HepG2 (cell line): Measurements from ENCODE around the gene VAC14. TPM values are rescaled to one million over a fixed set of nuclear protein-coding genes. Genes with fewer than 3 reads are reported as not detected.
A peak's percentile ranks its signal among the peaks of the same experiment; 100 is the strongest.

Experiments used
- HNF4G ChIP-seq, 2 experiments: sonication (generic) in 1 of 2; formaldehyde crosslinking in 1 of 2; IDR thresholded peaks; 2 replicates each; pipeline versions ENCODE4 v1.4.0 to v1.6.1; 2011 to 2020; ENCODE audit warnings: borderline replicate concordance in 2 of 2, low read depth in 2 of 2, mild to moderate bottlenecking in 2 of 2, low read length in 1 of 2, missing genetic modification reagents in 1 of 2, moderate library complexity in 1 of 2
- HNRNPK ChIP-seq: fragments of 200-400 bp; formaldehyde crosslinking; IDR thresholded peaks from 2 replicates; pipeline ENCODE4 v1.6.1; 2018; ENCODE audit warnings: low read length, low read depth, moderate library complexity, mild to moderate bottlenecking; ENCODE audit not compliant: poor library complexity, severe bottlenecking
- JARID2 ChIP-seq: sonication (generic); formaldehyde crosslinking; IDR thresholded peaks from 2 replicates; pipeline ENCODE4 v1.8.1; 2023; ENCODE audit warnings: missing genetic modification reagents, inconsistent platforms; ENCODE audit not compliant: insufficient replicate concordance
- MAFG ChIP-seq: sonication (generic); formaldehyde crosslinking; IDR thresholded peaks from 2 replicates; pipeline ENCODE4 v1.5.1; 2020; ENCODE audit warnings: mild to moderate bottlenecking, missing genetic modification reagents
- NR2F1 ChIP-seq, 2 experiments: fragments of 450-650 bp in 1 of 2; formaldehyde crosslinking in 1 of 2; IDR thresholded peaks; 2 replicates each; pipeline versions ENCODE4 v1.5.0 to v1.6.1; 2016 to 2020; ENCODE audit warnings: mild to moderate bottlenecking in 1 of 2, missing compliant biosample characterization in 1 of 2, missing genetic modification reagents in 1 of 2, moderate library complexity in 1 of 2
- SKIL ChIP-seq: sonication (generic); formaldehyde crosslinking; IDR thresholded peaks from 2 replicates; pipeline ENCODE4 v1.8.0; 2022; ENCODE audit warnings: missing genetic modification reagents, mild to moderate bottlenecking, moderate library complexity, borderline replicate concordance
- SRSF4 ChIP-seq: fragments of 200-400 bp; formaldehyde crosslinking; IDR thresholded peaks from one replicate; pipeline ENCODE4 v1.6.1; 2018; ENCODE audit warnings: mild to moderate bottlenecking, low read depth, low read length, moderate library complexity; ENCODE audit not compliant: poor library complexity, severe bottlenecking
- ZC3H4 ChIP-seq: sonication (generic); formaldehyde crosslinking; IDR thresholded peaks from 2 replicates; pipeline ENCODE4 v1.4.0; 2020; ENCODE audit warnings: missing genetic modification reagents, borderline replicate concordance
- ZNF17 ChIP-seq: sonication (generic); formaldehyde crosslinking; IDR thresholded peaks from 2 replicates; pipeline ENCODE4 v1.5.0; 2020; ENCODE audit warnings: mild to moderate bottlenecking, missing genetic modification reagents
- ZNF281 ChIP-seq: sonication (generic); formaldehyde crosslinking; IDR thresholded peaks from 2 replicates; pipeline ENCODE4 v1.4.0; 2020; ENCODE audit warnings: missing genetic modification reagents, borderline replicate concordance
- ZNF292 ChIP-seq: sonication (generic); formaldehyde crosslinking; IDR thresholded peaks from 2 replicates; pipeline ENCODE4 v1.8.1; 2022; ENCODE audit warnings: mild to moderate bottlenecking, low read depth, missing genetic modification reagents, borderline replicate concordance
- ZNF468 ChIP-seq: sonication (generic); formaldehyde crosslinking; IDR thresholded peaks from 2 replicates; pipeline ENCODE4 v1.8.0; 2022; ENCODE audit warnings: mild to moderate bottlenecking, moderate library complexity, missing genetic modification reagents
- ZNF678 ChIP-seq: sonication (generic); formaldehyde crosslinking; IDR thresholded peaks from 2 replicates; pipeline ENCODE4 v1.4.0; 2020; ENCODE audit warnings: mild to moderate bottlenecking, missing genetic modification reagents
- ZNF788 ChIP-seq: sonication (generic); formaldehyde crosslinking; IDR thresholded peaks from 2 replicates; pipeline ENCODE4 v1.5.0; 2020; ENCODE audit warnings: mild to moderate bottlenecking, missing genetic modification reagents, borderline replicate concordance
- ZUFSP ChIP-seq: sonication (generic); formaldehyde crosslinking; IDR thresholded peaks from 2 replicates; pipeline ENCODE4 v1.9.0; 2021; ENCODE audit warnings: missing genetic modification reagents, mild to moderate bottlenecking, borderline replicate concordance
- polyA plus RNA-seq, 8 experiments: library from polyadenylated mRNA; depleted of rRNA in 3 of 8; stranded (reverse) in 7 of 8; unstranded in 1 of 8; fragments of >200 nt; fragmentation: Illumina TruSeq in 4 of 8; extraction: Trizol in 4 of 8; gene quantifications; 2 replicates each; pipeline versions ENCODE4 v1.2.1 to v1.2.3, GENCODE V29; 2011 to 2016; ENCODE audit warnings: low read depth in 4 of 8, missing spikeins in 1 of 8, mixed read lengths in 1 of 8; ENCODE audit not compliant: insufficient read depth in 1 of 8
- total RNA-seq, 5 experiments: library from RNA; depleted of rRNA; stranded (reverse); fragments of >200 nt; fragmentation: Illumina TruSeq; extraction: Trizol; gene quantifications; 2 replicates each; pipeline ENCODE4 v1.2.3, GENCODE V29; 2016; ENCODE audit warnings: low read depth in 1 of 5
- TF ChIP-seq, protein P1 (sequence below): sonication (generic); formaldehyde crosslinking; IDR thresholded peaks from 2 replicates; pipeline ENCODE4 v1.9.0; 2021; ENCODE audit warnings: missing genetic modification reagents, mild to moderate bottlenecking, borderline replicate concordance

Gene VAC14
- total and polyA plus RNA-seq, 2 of the 13 experiments (the other 11 are each of a cell fraction or from before 2014, with no cell fraction given), result 23.5 to 24.6 TPM

GRCh38 chr16:70683146-70683944 lies 117.6 kb downstream of the VAC14 start (continued):
- no peak for TF ChIP-seq ZNF468 (CRISPR knock-in tag)
- no peak for TF ChIP-seq ZNF678 (CRISPR knock-in tag)
- no peak for TF ChIP-seq ZUFSP (CRISPR knock-in tag)
- TF ChIP-seq NR2F1 (CRISPR knock-in tag; IDR thresholded peaks at IDR 0.05), result peak; percentile 83 to 84
- no peak for TF ChIP-seq MAFG (CRISPR knock-in tag)
- peak; percentile 78; the same call in 1 of the 2 replicates for TF ChIP-seq ZNF788 (CRISPR knock-in tag)
- TF ChIP-seq ZC3H4 (CRISPR knock-in tag), result no peak
- TF ChIP-seq, protein P1, sequence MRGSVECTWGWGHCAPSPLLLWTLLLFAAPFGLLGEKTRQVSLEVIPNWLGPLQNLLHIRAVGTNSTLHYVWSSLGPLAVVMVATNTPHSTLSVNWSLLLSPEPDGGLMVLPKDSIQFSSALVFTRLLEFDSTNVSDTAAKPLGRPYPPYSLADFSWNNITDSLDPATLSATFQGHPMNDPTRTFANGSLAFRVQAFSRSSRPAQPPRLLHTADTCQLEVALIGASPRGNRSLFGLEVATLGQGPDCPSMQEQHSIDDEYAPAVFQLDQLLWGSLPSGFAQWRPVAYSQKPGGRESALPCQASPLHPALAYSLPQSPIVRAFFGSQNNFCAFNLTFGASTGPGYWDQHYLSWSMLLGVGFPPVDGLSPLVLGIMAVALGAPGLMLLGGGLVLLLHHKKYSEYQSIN (CRISPR knock-in tag), result no peak
- TF ChIP-seq ZNF281, result no peak; the same call in 1 of the 2 replicates
- no peak for TF ChIP-seq ZNF17 (CRISPR knock-in tag)
- TF ChIP-seq JARID2 (CRISPR knock-in tag), result no peak
- no peak for TF ChIP-seq SRSF4
- TF ChIP-seq HNRNPK, result no peak
- 0 out of 2 replicates have a peak, but pooled peaks have one; percentile 14 for TF ChIP-seq SKIL (CRISPR knock-in tag)
- TF ChIP-seq ZNF292, result no peak
- TF ChIP-seq HNF4G (IDR thresholded peaks at IDR 0.05; ENCODE audit: borderline replicate concordance, low read depth, low read length), result peak; percentile 58
- no peak for TF ChIP-seq HNF4G (CRISPR knock-in tag; IDR thresholded peaks at IDR 0.05; ENCODE audit: borderline replicate concordance, low read depth)
